Testis (tissue), 3 donors: ENCODE results near the gene EMC9. TPM values are rescaled to one million over a fixed set of nuclear protein-coding genes. Genes with fewer than 3 reads are reported as not detected.

Experiments used
- DNase-seq: peaks from one replicate; pipeline ENCODE4 v3.0.0-alpha.2; 2019
- H3K27ac ChIP-seq, 2 donors: fragments of 200-600 bp; sonication (generic); one replicate each; pipeline ENCODE4 v1.5.1; 2019
- H3K27me3 ChIP-seq: fragments of 200-600 bp; sonication (generic); one replicate; pipeline ENCODE4 v1.5.1; 2019
- H3K36me3 ChIP-seq: fragments of 200-600 bp; sonication (generic); one replicate; pipeline ENCODE4 v1.5.1; 2017; ENCODE audit warnings: low read depth; ENCODE audit errors: missing control alignments
- H3K4me1 ChIP-seq: fragments of 200-600 bp; sonication (generic); one replicate; pipeline ENCODE4 v1.5.1; 2019
- H3K4me3 ChIP-seq, 2 donors: fragments of 200-600 bp; sonication (generic); one replicate each; pipeline ENCODE4 v1.5.1; 2017 to 2019
- H3K9me3 ChIP-seq: fragments of 200-600 bp; sonication (generic); one replicate; pipeline ENCODE4 v1.5.1; 2017
- CTCF ChIP-seq, 3 experiments: fragments of 450-650 bp in 2 of 3; fragments of 200-600 bp in 1 of 3; sonication (generic) in 1 of 3; IDR thresholded peaks; one replicate each; pipeline ENCODE4 v1.5.1; 2016 to 2019; ENCODE audit warnings: antibody characterized with exemption in 3 of 3, mild to moderate bottlenecking in 2 of 3, moderate library complexity in 1 of 3
- POLR2A ChIP-seq: fragments of 450-650 bp; IDR thresholded peaks from one replicate; pipeline ENCODE4 v1.6.1; 2017; ENCODE audit warnings: antibody characterized with exemption, mild to moderate bottlenecking, moderate library complexity
- WGBS, 2 donors: methylation state at CpG; one replicate each; pipeline ENCODE4 v1.1.5; 2018; 5-methylcytosine and 5-hydroxymethylcytosine counted together
- intact Hi-C: fragments of 100-400 bp; cut with DNase I; formaldehyde crosslinking; loops from one replicate; pipeline ENCODE4 v1.15.1; 2023; ENCODE audit warnings: low total_unique reads
- polyA plus RNA-seq: library from polyadenylated mRNA; stranded (reverse); fragments of 350-450 nt; fragmentation: Illumina TruSeq; extraction: RNeasy Lipid Tissue Mini Kit (QIAGEN cat#74804); gene quantifications from one replicate; pipeline ENCODE4 v1.2.3, GENCODE V29; 2014; ENCODE audit warnings: low read depth, low replicate concordance; ENCODE audit not compliant: insufficient read depth
- total RNA-seq, 2 donors: library from RNA; depleted of rRNA; stranded (reverse); fragments of >200 nt; gene quantifications; one replicate each; pipeline ENCODE4 v1.2.3, GENCODE V29; 2016

EMC9 gene
- total and polyA plus RNA-seq, 3 donors from 2014 or later: 15.2 to 33.7 (median 23.9) TPM

DNA sequence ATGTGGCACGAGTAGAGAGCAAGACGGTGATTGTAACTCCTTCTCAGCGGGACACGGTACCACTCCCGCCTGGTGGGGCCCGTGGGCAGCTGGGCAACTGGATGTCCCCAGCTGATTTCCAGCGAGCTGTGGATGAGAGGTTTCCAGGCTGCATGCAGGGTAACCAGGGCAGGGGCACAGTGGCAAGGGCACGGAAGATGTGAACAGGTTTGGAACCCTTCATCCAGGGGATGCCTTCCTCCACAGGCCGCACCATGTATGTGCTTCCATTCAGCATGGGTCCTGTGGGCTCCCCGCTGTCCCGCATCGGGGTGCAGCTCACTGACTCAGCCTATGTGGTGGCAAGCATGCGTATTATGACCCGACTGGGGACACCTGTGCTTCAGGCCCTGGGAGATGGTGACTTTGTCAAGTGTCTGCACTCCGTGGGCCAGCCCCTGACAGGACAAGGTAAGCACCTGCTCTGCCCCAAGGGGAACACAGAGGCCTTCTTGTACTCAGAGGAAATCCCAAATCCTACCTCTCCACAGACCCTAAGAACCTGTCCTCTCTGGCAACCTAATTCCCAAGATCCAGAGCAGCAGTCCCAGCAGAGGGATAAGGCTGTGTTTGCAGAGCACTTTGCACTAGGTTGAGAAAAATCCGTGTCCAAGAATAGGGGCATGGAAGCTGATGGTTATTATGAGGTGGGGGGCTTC is 43.0 kb downstream of the EMC9 start:
- no peak overlapping the region for H3K4me3 ChIP-seq
- H3K9me3 ChIP-seq: no peaks in the 10 kb centered on the region
- no peaks in the 10 kb centered on the region for H3K27me3 ChIP-seq
- no peak overlapping the region for H3K27ac ChIP-seq
- 79 to 93% methylated on average over 5 to 16 of the region's 16 CpGs for WGBS, 2 donors
- TF ChIP-seq CTCF (IDR thresholded peaks at IDR 0.05) (no peak), POLR2A (no peak)
- DNase-seq: no peak
- peaks cover 12% of the 10 kb centered on the region for H3K4me1 ChIP-seq
- intact Hi-C loops: no loop called here
- H3K36me3 ChIP-seq: no peaks in the 10 kb centered on the region

DNA sequence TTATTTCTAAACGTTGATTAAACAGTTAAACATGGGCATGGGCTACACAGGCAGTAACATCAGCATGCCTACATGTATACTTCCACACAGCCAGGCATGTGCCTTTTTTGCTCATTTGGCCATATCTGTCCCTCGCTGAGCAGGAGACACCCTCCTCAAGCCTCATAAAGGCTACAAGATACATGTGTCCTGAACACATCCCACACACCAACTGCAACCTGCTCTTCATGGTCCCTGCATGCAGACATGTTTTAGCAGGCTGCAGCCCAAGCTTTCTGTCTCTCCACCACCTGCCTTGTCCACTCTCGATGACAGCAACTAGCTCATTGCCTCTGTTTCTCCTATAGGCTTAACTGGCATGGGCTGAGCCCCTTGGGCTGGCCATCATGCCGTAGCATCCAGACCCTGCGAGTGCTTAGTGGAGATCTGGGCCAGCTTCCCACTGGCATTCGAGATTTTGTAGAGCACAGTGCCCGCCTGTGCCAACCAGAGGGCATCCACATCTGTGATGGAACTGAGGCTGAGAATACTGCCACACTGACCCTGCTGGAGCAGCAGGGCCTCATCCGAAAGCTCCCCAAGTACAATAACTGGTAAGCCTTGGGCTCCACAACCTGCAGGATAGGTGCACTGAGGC is 44.7 kb downstream of the EMC9 start:
- intact Hi-C loops: no loop called here
- no peak overlapping the region for H3K27ac ChIP-seq

DNA sequence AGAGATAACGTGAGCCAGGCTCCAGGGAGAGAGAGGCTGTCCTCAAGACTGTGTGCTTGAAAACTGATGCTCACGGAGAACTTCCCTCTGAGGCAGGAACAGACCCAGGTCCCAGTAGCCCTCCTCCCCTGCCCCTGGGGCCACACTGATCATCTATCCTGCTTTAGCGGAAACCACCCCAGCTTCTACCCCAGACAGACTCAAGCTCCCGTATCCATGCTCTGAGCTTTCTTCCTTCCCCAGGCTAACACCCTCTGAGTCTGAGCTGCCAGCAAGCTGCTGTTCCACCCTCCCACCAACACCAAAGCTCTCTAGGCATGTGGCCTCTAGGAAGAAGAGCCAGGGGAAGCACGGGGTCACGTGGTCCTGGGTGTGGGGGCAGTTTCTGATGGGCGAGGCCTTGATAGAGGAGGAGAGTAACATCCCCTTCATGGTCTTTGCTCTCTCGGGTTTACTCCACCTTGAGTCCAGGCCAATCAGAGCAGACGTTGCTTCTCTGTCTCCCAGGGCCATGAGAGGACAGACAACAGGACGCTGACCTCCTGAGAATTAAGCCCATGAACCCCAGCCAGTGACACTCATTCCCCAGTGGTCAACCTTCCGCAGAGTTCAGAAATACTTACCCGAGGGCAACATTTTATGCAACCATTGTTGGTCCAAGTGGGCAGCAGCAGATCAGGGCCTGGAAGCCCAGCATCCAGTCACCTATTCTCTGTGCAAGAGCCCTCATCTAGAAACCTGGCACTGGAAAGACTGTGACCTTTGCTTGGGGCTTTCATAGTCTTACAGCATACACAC is 45.9 kb downstream of the EMC9 start:
- peaks cover 12% of the 10 kb centered on the region for H3K4me1 ChIP-seq
- intact Hi-C loops: no loop called here
- H3K9me3 ChIP-seq: no peaks in the 10 kb centered on the region
- peak overlapping the region in 1 of 2 donors; percentile 89 for H3K4me3 ChIP-seq
- whole genome bisulfite sequencing, 2 donors: 44 to 56% methylated on average over 8 to 12 of the region's 12 CpGs
- peak; percentile 29 for DNase-seq
- no peaks in the 10 kb centered on the region for H3K27me3 ChIP-seq
- no peaks in the 10 kb centered on the region for H3K36me3 ChIP-seq
- H3K27ac ChIP-seq: peak overlapping the region; percentile 82 to 85
- TF ChIP-seq CTCF (IDR thresholded peaks at IDR 0.05) (no peak), POLR2A (no peak)

More for the DNA sequence above, 44.7 kb downstream of the EMC9 start:
- 93 to 97% methylated on average over 6 to 8 of the region's 8 CpGs for WGBS, 2 donors
- Histone ChIP-seq H3K27me3 (no peaks in the 10 kb centered on the region), H3K4me1 (peaks cover 12% of the 10 kb centered on the region), H3K4me3 (no peak overlapping the region), H3K36me3 (no peaks in the 10 kb centered on the region), H3K9me3 (no peaks in the 10 kb centered on the region)
- TF ChIP-seq CTCF (IDR thresholded peaks at IDR 0.05): no peak
- no peak for TF ChIP-seq POLR2A
- no peak for DNase-seq

- Histone ChIP-seq H3K4me1 (peaks cover 12% of the 10 kb centered on the region), H3K9me3 (no peaks in the 10 kb centered on the region), H3K27ac (peak overlapping the region; percentile 82 to 85), H3K27me3 (no peaks in the 10 kb centered on the region), H3K36me3 (no peaks in the 10 kb centered on the region), H3K4me3 (peak overlapping the region; percentile 54 to 89)
- WGBS, 2 donors: 12 to 13% methylated on average over 13 to 14 of the region's 14 CpGs
- intact Hi-C loops: no loop called here
- TF ChIP-seq CTCF (IDR thresholded peaks at IDR 0.05) (no peak), POLR2A (no peak)
- DNase-seq: peak; percentile 22
Measured at GRCh38 chr14:24094841-24095270, 46.5 kb downstream of the EMC9 start.
